Hepatocyte (in vitro differentiated cells): Measurements from ENCODE around the gene PRKG1. TPM values are rescaled to one million over a fixed set of nuclear protein-coding genes. Genes with fewer than 3 reads are reported as not detected.

Experiments used
- DNase-seq: peaks from one replicate; pipeline ENCODE4 v3.0.0-alpha.2; 2016; ENCODE audit warnings: low spot score
- H2AFZ ChIP-seq: fragments of 200-600 bp; sonication (generic); 2 replicates; pipeline ENCODE4 v1.6.0; 2016; ENCODE audit warnings: antibody characterized with exemption, mild to moderate bottlenecking
- H3K27ac ChIP-seq: fragments of 200-600 bp; sonication (generic); 2 replicates; pipeline ENCODE4 v1.5.1; 2016; ENCODE audit warnings: mild to moderate bottlenecking
- H3K27me3 ChIP-seq: fragments of 200-600 bp; sonication (generic); 2 replicates; pipeline ENCODE4 v1.6.1; 2016
- H3K36me3 ChIP-seq: fragments of 200-600 bp; sonication (generic); replicated peaks from 2 replicates; pipeline ENCODE4 v1.5.1; 2016; ENCODE audit warnings: low read depth; ENCODE audit not compliant: insufficient read depth
- H3K4me1 ChIP-seq: fragments of 200-600 bp; sonication (generic); 2 replicates; pipeline ENCODE4 v1.5.1; 2016; ENCODE audit warnings: mild to moderate bottlenecking, moderate library complexity; ENCODE audit not compliant: insufficient read depth
- H3K4me2 ChIP-seq: fragments of 200-600 bp; sonication (generic); 2 replicates; pipeline ENCODE4 v1.6.0; 2016
- H3K4me3 ChIP-seq: fragments of 200-600 bp; sonication (generic); 2 replicates; pipeline ENCODE4 v1.5.1; 2016; ENCODE audit warnings: mild to moderate bottlenecking
- H3K79me2 ChIP-seq: fragments of 200-600 bp; sonication (generic); 2 replicates; pipeline ENCODE4 v1.6.0; 2017; ENCODE audit warnings: mild to moderate bottlenecking
- H3K9me2 ChIP-seq: fragments of 200-600 bp; sonication (generic); replicated peaks from 2 replicates; pipeline ENCODE4 v1.6.0; 2017; ENCODE audit warnings: mild to moderate bottlenecking; ENCODE audit not compliant: insufficient read depth
- H3K9me3 ChIP-seq: fragments of 200-600 bp; sonication (generic); 2 replicates; pipeline ENCODE4 v1.5.1; 2016; ENCODE audit warnings: low read depth, mild to moderate bottlenecking
- H4K20me1 ChIP-seq: fragments of 200-600 bp; sonication (generic); 2 replicates; pipeline ENCODE4 v1.6.0; 2016; ENCODE audit warnings: mild to moderate bottlenecking; ENCODE audit not compliant: insufficient read depth, poor library complexity, severe bottlenecking
- CTCF ChIP-seq: fragments of 200-600 bp; sonication (generic); IDR thresholded peaks from 2 replicates; pipeline ENCODE4 v1.5.1; 2016; ENCODE audit warnings: antibody characterized with exemption, mild to moderate bottlenecking; ENCODE audit not compliant: poor library complexity
- EZH2 ChIP-seq: fragments of 200-600 bp; sonication (generic); IDR thresholded peaks from 2 replicates; pipeline ENCODE4 v1.6.1; 2016; ENCODE audit warnings: antibody characterized with exemption, mild to moderate bottlenecking, borderline replicate concordance
- EZH2phosphoT487 ChIP-seq: fragments of 200-600 bp; sonication (generic); IDR thresholded peaks from one replicate; pipeline ENCODE4 v1.6.1; 2018; ENCODE audit warnings: antibody characterized with exemption, mild to moderate bottlenecking, low read depth, moderate library complexity; ENCODE audit not compliant: unreplicated experiment, severe bottlenecking
- WGBS: methylation state at CpG from one replicate; pipeline ENCODE4 v1.1.6; 2016; ENCODE audit warnings: low lambda C conversion rate; ENCODE audit errors: missing lambda C conversion rate; 5-methylcytosine and 5-hydroxymethylcytosine counted together
- polyA plus RNA-seq: library from polyadenylated mRNA; unstranded; fragments of >200 nt; fragmentation: Nextera tagmentation; extraction: Ambion mirVana; gene quantifications from 2 replicates; pipeline ENCODE4 v1.2.1, GENCODE V29; 2016
- total RNA-seq: library from RNA; depleted of rRNA; stranded (reverse); fragments of >200 nt; gene quantifications from 2 replicates; pipeline ENCODE4 v1.2.3, GENCODE V29; 2014

Gene PRKG1
- total and polyA plus RNA-seq, 2 experiments from 2014 or later = 4.0 to 8.1 TPM

GRCh38 chr10:52007091-52007490, 932.8 kb downstream of the PRKG1 start:
- no peak overlapping the region for H3K27ac ChIP-seq
- TF ChIP-seq EZH2 (no peak), EZH2phosphoT487 (no peak), CTCF (no peak)
- H3K4me3 ChIP-seq = no peak overlapping the region
- DNase-seq = no peak
- H3K9me2 ChIP-seq = no peaks in the 10 kb centered on the region
- H2AFZ ChIP-seq = no peak overlapping the region
- H3K27me3 ChIP-seq = no peaks in the 10 kb centered on the region
- H3K4me2 ChIP-seq = no peak overlapping the region
- no peaks in the 10 kb centered on the region for H3K4me1 ChIP-seq
- no peaks in the 10 kb centered on the region for H3K36me3 ChIP-seq
- no peaks in the 10 kb centered on the region for H4K20me1 ChIP-seq
- H3K9me3 ChIP-seq = no peaks in the 10 kb centered on the region
- WGBS = 95% methylated on average over 2 of the region's 2 CpGs
- no peaks in the 10 kb centered on the region for H3K79me2 ChIP-seq

- 100% methylated on average over 1 of the region's 1 CpG for WGBS
- TF ChIP-seq EZH2 = no peak
- TF ChIP-seq CTCF = no peak
- TF ChIP-seq EZH2phosphoT487 = no peak
Observed at GRCh38 chr10:52011118-52011517, 936.8 kb downstream of the PRKG1 start.

GRCh38 chr10:52019077-52019555, 944.8 kb downstream of the PRKG1 start:
- Histone ChIP-seq H3K79me2 (no peaks in the 10 kb centered on the region), H3K36me3 (no peaks in the 10 kb centered on the region), H3K27me3 (no peaks in the 10 kb centered on the region), H3K4me1 (no peaks in the 10 kb centered on the region), H3K27ac (no peak overlapping the region), H3K9me3 (no peaks in the 10 kb centered on the region), H3K4me2 (no peak overlapping the region), H3K4me3 (no peak overlapping the region), H4K20me1 (no peaks in the 10 kb centered on the region), H2AFZ (no peak overlapping the region), H3K9me2 (no peaks in the 10 kb centered on the region)
- TF ChIP-seq EZH2 (no peak), EZH2phosphoT487 (no peak), CTCF (no peak)
- WGBS = 32% methylated on average over 3 of the region's 3 CpGs
- no peak for DNase-seq

More at GRCh38 chr10:52011118-52011517, 936.8 kb downstream of the PRKG1 start:
- no peaks in the 10 kb centered on the region for H3K27me3 ChIP-seq
- no peaks in the 10 kb centered on the region for H3K79me2 ChIP-seq
- H3K27ac ChIP-seq = no peak overlapping the region
- no peak overlapping the region for H3K4me3 ChIP-seq
- DNase-seq = no peak
- H3K4me1 ChIP-seq = no peaks in the 10 kb centered on the region
- no peak overlapping the region for H2AFZ ChIP-seq
- H4K20me1 ChIP-seq = no peaks in the 10 kb centered on the region
- H3K9me3 ChIP-seq = no peaks in the 10 kb centered on the region
- H3K4me2 ChIP-seq = no peak overlapping the region
- H3K36me3 ChIP-seq = no peaks in the 10 kb centered on the region
- no peaks in the 10 kb centered on the region for H3K9me2 ChIP-seq

GRCh38 chr10:52019656-52020055, 945.4 kb downstream of the PRKG1 start:
- Histone ChIP-seq H3K4me1 (no peaks in the 10 kb centered on the region), H3K79me2 (no peaks in the 10 kb centered on the region), H3K9me3 (no peaks in the 10 kb centered on the region), H2AFZ (no peak overlapping the region), H3K27me3 (no peaks in the 10 kb centered on the region), H3K4me3 (no peak overlapping the region), H3K36me3 (no peaks in the 10 kb centered on the region), H3K9me2 (no peaks in the 10 kb centered on the region), H3K4me2 (no peak overlapping the region), H4K20me1 (no peaks in the 10 kb centered on the region), H3K27ac (no peak overlapping the region)
- no peak for DNase-seq
- TF ChIP-seq EZH2phosphoT487 = no peak
- no peak for TF ChIP-seq EZH2
- no peak for TF ChIP-seq CTCF
